Colonic mucosa (tissue), 4 donors: Measurements from ENCODE around the gene ACACA. TPM values are rescaled to one million over a fixed set of nuclear protein-coding genes. Genes with fewer than 3 reads are reported as not detected.

ENCODE experiments used
- DNase-seq: peaks from one replicate; pipeline ENCODE4 v3.0.0-alpha.2; 2020
- H3K27ac ChIP-seq: fragments of 200-600 bp; one replicate; pipeline ENCODE4 v1.8.0; 2021
- H3K27me3 ChIP-seq: fragments of 200-600 bp; one replicate; pipeline ENCODE4 v1.8.0; 2021
- H3K36me3 ChIP-seq: fragments of 200-600 bp; one replicate; pipeline ENCODE4 v1.8.0; 2021
- H3K4me1 ChIP-seq: fragments of 200-600 bp; one replicate; pipeline ENCODE4 v1.8.0; 2021; ENCODE audit warnings: mild to moderate bottlenecking
- H3K4me3 ChIP-seq: fragments of 200-600 bp; one replicate; pipeline ENCODE4 v1.8.0; 2021
- H3K9ac ChIP-seq, 2 donors: one replicate each; pipeline ENCODE4 v1.7.0; 2013; ENCODE audit warnings: control low read depth in 2 of 2, low read depth in 2 of 2, low read length in 2 of 2
- H3K9me3 ChIP-seq: fragments of 200-600 bp; one replicate; pipeline ENCODE4 v1.8.0; 2021
- intact Hi-C: fragments of 100-400 bp; cut with DNase I; formaldehyde crosslinking; loops from one replicate; pipeline ENCODE4 v1.14.1; 2022
- total RNA-seq, 2 donors: library from RNA; stranded (reverse); fragmentation: NEBNext Ultra II Directional in 1 of 2; extraction: Animal tissue kit (Norgen Biotek cat#: 25700) in 1 of 2; gene quantifications; one replicate each; pipeline ENCODE4 v1.2.1, GENCODE V29; 2021
- TF ChIP-seq, protein P1 (sequence below): fragments of 200-600 bp; IDR thresholded peaks from one replicate; pipeline ENCODE4 v1.8.0; 2022; ENCODE audit warnings: antibody characterized with exemption, mild to moderate bottlenecking
- donor health status: healthy.
- donor health status: DM: no; HTN: no; CAD: no.
- donor health status: DM: no; HTN: no; CAD: no.

Gene ACACA
- total RNA-seq, 2 donors from 2014 or later = 59.5 to 72.6 TPM

DNA sequence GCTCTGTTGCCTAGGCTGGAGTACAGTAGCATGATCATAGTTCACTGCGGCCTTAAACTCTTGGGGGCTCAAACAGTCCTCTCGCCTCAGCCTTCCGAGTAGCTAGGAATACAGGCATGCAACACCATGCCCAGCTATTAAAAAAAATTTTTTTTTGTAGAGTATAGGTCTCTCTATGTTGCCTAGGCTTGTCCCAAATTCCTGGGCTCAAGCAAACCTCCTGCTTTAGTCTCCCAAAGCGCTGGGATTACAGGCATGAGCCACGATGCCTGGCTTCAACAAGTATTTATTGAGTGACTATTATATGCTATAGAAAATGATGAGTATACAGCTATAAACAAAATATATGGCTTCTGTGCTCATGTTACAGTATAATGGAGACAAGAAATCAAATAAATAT, 97.6 kb downstream of the ACACA start:
- H3K9ac ChIP-seq = no peak overlapping the region
- no peaks in the 10 kb centered on the region for H3K27me3 ChIP-seq
- TF ChIP-seq, protein P1, sequence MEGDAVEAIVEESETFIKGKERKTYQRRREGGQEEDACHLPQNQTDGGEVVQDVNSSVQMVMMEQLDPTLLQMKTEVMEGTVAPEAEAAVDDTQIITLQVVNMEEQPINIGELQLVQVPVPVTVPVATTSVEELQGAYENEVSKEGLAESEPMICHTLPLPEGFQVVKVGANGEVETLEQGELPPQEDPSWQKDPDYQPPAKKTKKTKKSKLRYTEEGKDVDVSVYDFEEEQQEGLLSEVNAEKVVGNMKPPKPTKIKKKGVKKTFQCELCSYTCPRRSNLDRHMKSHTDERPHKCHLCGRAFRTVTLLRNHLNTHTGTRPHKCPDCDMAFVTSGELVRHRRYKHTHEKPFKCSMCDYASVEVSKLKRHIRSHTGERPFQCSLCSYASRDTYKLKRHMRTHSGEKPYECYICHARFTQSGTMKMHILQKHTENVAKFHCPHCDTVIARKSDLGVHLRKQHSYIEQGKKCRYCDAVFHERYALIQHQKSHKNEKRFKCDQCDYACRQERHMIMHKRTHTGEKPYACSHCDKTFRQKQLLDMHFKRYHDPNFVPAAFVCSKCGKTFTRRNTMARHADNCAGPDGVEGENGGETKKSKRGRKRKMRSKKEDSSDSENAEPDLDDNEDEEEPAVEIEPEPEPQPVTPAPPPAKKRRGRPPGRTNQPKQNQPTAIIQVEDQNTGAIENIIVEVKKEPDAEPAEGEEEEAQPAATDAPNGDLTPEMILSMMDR = no peak
- no peak for DNase-seq
- intact Hi-C loops = no loop called here
- H3K4me1 ChIP-seq = no peaks in the 10 kb centered on the region
- H3K36me3 ChIP-seq = no peaks in the 10 kb centered on the region
- no peaks in the 10 kb centered on the region for H3K9me3 ChIP-seq
- H3K27ac ChIP-seq = no peak overlapping the region
- no peak overlapping the region for H3K4me3 ChIP-seq

DNA sequence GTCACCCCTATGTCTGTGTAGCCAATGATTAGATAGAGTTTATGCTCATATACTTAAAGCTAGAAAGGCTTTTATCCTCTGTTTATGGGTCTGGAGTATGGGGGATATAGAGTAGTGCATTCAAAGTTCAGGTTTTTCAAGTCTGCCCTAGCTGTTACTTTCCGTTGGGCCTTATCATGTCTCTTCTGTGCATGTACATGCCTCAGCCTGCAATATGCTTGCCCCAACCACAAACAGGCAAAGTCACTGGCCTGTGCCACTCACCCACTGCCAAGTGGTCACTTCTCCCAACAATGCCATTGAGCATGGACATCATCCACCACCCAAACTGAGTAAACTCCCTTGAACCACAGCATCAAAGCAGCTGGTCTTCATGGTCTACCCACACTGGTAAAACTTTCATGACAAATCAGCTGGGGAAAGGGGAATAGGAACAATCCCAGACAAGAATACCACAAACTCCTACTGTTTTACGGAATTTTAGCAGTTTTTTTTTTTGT, 101.2 kb downstream of the ACACA start:
- DNase-seq = no peak
- Histone ChIP-seq H3K27ac (no peak overlapping the region), H3K4me1 (no peaks in the 10 kb centered on the region), H3K27me3 (no peaks in the 10 kb centered on the region), H3K9me3 (no peaks in the 10 kb centered on the region), H3K4me3 (no peak overlapping the region), H3K36me3 (no peaks in the 10 kb centered on the region), H3K9ac (no peak overlapping the region)
- intact Hi-C loops = no loop called here
- TF ChIP-seq, protein P1 = no peak

DNA sequence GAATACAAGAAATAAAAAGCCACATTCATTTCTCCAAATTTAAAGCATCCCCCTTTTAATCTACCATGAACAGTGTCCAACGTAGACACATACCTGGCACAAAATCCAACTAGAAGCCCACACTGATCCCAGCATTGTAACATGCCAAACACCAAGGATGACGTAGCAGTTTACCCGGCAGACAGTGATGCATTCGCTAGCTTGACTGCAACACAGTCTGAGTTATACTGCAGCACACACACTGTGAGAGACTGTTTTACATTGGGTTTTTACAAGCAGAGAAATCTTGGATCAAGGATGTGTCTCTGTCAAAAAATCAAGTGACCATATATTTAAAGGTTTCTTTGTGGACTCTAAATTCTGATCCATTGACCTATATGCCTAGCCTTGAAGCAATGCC, 105.3 kb downstream of the ACACA start:
- intact Hi-C loops = no loop called here

DNA sequence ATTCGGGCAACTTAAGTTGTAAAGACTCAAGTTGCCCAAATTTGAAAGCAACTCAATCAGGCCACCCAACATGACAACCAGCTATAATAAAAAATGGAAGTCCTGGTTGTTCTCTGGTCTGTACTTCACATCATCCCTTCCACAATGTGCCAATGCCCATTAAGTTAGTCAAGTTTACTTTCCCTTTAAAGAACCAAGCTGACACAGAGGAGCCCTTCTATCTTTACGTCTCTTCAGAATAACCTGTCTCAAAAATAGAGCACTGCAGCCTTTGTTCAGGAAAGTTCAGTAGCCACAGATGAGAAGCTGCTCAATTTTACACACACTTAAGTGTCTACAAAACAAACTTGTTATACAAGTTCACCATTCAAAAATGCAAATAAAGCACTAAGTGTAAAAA, 106.0 kb downstream of the ACACA start:
- Histone ChIP-seq H3K9me3 (no peaks in the 10 kb centered on the region), H3K27ac (no peak overlapping the region), H3K27me3 (no peaks in the 10 kb centered on the region), H3K36me3 (no peaks in the 10 kb centered on the region), H3K9ac (no peak overlapping the region), H3K4me1 (no peaks in the 10 kb centered on the region), H3K4me3 (no peak overlapping the region)
- TF ChIP-seq, protein P1 = no peak
- intact Hi-C loops = no loop called here
- no peak for DNase-seq

More for the DNA sequence above, 105.3 kb downstream of the ACACA start:
- H3K36me3 ChIP-seq = no peaks in the 10 kb centered on the region
- no peak overlapping the region for H3K4me3 ChIP-seq
- H3K9me3 ChIP-seq = no peaks in the 10 kb centered on the region
- no peaks in the 10 kb centered on the region for H3K27me3 ChIP-seq
- no peak overlapping the region for H3K27ac ChIP-seq
- H3K4me1 ChIP-seq = no peaks in the 10 kb centered on the region
- TF ChIP-seq, protein P1 = no peak
- H3K9ac ChIP-seq = no peak overlapping the region
- no peak for DNase-seq

DNA sequence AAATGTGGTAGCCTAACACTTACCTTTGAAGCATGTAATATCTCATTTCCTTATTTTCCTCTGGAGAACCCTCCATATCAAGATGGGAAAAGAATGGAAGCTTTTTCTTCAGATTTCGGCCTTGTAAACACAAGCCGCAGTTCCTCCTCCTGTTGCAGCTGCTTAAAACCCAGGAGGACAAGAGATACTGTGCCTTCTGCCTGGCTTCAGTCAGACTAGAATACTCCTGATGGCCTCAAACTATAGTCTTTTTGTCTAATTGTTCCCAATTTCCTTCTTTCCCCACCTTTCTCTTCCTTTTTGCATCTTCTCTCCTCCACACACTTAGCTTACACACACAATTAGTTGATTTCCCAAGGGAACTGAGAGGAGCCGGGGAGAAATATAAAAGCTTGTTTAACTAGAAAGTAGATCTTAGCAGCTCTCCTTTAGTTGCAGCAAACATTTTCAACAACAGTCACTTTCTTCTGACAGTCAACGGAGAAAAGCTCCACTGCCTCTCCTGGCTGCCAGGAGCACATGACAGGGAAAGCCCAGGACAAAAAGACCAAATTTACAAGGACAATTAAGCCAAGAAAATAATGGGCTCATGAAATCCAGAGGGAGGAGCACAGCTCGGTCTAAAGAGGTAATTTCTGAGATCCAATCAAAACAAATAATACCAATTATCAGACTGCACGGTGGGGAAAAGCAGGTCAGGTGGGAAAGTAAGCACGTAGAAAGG, 107.2 kb downstream of the ACACA start:
- no peak overlapping the region for H3K4me3 ChIP-seq
- H3K36me3 ChIP-seq = no peaks in the 10 kb centered on the region
- H3K9ac ChIP-seq = no peak overlapping the region
- H3K27ac ChIP-seq = no peak overlapping the region
- TF ChIP-seq, protein P1 = no peak
- H3K4me1 ChIP-seq = no peaks in the 10 kb centered on the region
- intact Hi-C loops = no loop called here
- no peak for DNase-seq
- H3K27me3 ChIP-seq = no peaks in the 10 kb centered on the region
- no peaks in the 10 kb centered on the region for H3K9me3 ChIP-seq
